ENCODE measurements around the gene COA3.

DNA sequence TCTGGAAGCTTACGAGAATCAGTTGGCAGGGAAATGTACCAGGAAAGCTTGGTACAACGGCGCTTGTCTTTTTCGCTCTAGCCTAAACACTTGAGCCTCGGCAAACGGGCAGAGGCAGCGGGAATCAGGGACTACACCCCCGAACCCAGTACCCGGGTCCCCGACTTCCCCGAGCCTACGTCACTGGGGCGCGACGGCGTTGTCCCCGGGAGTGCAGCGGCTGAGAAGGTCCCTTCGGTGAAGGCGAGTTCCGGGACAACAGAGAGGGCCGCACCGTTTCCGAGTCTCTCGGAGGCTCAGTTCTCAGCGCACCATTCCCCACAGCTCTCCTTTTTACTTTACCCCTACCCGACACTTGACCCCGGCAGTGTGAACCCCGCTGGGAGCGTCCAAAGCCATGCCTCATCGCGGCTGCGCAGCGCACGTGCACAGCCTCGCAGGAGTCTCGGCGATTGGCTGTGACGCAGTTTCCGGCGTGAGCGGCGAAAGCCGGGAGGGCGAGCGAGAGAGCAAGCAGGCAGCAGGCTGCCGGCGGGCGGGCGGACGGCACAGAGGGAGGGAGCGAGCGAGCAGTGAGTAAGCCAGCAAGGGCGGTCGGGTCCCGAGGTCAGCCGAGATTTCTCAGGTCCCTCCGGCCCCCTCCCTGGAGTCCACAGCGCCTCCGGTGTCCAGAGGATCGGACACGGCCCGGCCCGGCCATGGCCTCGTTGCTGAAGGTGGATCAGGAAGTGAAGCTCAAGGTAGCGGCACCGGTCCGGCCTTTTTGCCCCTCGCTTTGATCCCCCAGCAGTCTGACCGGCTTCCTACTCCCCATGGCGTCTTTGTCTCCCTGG lies 34.6 kb upstream of the COA3 start, which contains the start of gene PSME3:
- TF ChIP-seq, protein P1, sequence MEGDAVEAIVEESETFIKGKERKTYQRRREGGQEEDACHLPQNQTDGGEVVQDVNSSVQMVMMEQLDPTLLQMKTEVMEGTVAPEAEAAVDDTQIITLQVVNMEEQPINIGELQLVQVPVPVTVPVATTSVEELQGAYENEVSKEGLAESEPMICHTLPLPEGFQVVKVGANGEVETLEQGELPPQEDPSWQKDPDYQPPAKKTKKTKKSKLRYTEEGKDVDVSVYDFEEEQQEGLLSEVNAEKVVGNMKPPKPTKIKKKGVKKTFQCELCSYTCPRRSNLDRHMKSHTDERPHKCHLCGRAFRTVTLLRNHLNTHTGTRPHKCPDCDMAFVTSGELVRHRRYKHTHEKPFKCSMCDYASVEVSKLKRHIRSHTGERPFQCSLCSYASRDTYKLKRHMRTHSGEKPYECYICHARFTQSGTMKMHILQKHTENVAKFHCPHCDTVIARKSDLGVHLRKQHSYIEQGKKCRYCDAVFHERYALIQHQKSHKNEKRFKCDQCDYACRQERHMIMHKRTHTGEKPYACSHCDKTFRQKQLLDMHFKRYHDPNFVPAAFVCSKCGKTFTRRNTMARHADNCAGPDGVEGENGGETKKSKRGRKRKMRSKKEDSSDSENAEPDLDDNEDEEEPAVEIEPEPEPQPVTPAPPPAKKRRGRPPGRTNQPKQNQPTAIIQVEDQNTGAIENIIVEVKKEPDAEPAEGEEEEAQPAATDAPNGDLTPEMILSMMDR (optimal IDR thresholded peaks at IDR 0.05 in 1 of 3, IDR thresholded peaks at IDR 0.05 in 1 of 3, conservative IDR thresholded peaks at IDR 0.05 in 1 of 3; ENCODE audit: extremely low read depth in 1 of 3, insufficient read depth in 2 of 3, low read length in 3 of 3) = no peak
- TF ChIP-seq EZH2 (IDR thresholded peaks at IDR 0.05; ENCODE audit: low read length) = no peak

Measured in keratinocyte (primary cell).